ENCODE measurements around the gene EEF1B2.
"Not testable (repeated sequence)": the region's sequence is repeated elsewhere in the genome, so short reads cannot be mapped to it uniquely, and the experiment has no call there.

GRCh38 chr2:206171624-206172397 lies 12.1 kb downstream of the EEF1B2 start:
- not testable (repeated sequence) for TF ChIP-seq CTCF (IDR thresholded peaks at IDR 0.05; ENCODE audit: borderline replicate concordance, extremely low read depth, low read length, poor library complexity, severe bottlenecking); EZH2 (IDR thresholded peaks at IDR 0.05; ENCODE audit: borderline replicate concordance, low read depth, low read length, severe bottlenecking)

All from DND-41 (cell line).